Body of pancreas (tissue), 4 donors: Measurements from ENCODE around the gene SMPD3.

Experiments
- CTCF ChIP-seq, 7 experiments: fragments of 450-650 bp in 4 of 7; fragments of 200-600 bp in 3 of 7; sonication (generic) in 3 of 7; IDR thresholded peaks; one replicate each; pipeline ENCODE4 v1.5.1; 2016 to 2019; ENCODE audit warnings: antibody characterized with exemption in 7 of 7
- POLR2A ChIP-seq, 3 donors: fragments of 450-650 bp; IDR thresholded peaks; one replicate each; pipeline ENCODE4 v1.6.1; 2016; ENCODE audit warnings: antibody characterized with exemption in 3 of 3, mild to moderate bottlenecking in 2 of 3

- TF ChIP-seq CTCF (IDR thresholded peaks at IDR 0.05) (no peak), POLR2A (IDR thresholded peaks at IDR 0.05) (no peak)
Measured at GRCh38 chr16:68385371-68385770, 62.9 kb downstream of the SMPD3 start.
